Neural progenitor cell (in vitro differentiated cells): ENCODE results near the gene CYB561D1. TPM values are rescaled to one million over a fixed set of nuclear protein-coding genes. Genes with fewer than 3 reads are reported as not detected.

ENCODE experiments used
- DNase-seq: peaks from one replicate; pipeline ENCODE4 v3.0.0-alpha.2; 2016; ENCODE audit warnings: low spot score
- H2AFZ ChIP-seq: fragments of 200-600 bp; sonication (generic); replicated peaks from 2 replicates; pipeline ENCODE4 v1.6.1; 2016; ENCODE audit warnings: antibody characterized with exemption
- H3F3A ChIP-seq: fragments of 200-600 bp; sonication (generic); 2 replicates; pipeline ENCODE4 v1.6.1; 2016; ENCODE audit warnings: antibody characterized with exemption, low read depth
- H3K27ac ChIP-seq: fragments of 200-600 bp; sonication (generic); 2 replicates; pipeline ENCODE4 v1.5.1; 2016; ENCODE audit warnings: mild to moderate bottlenecking
- H3K27me3 ChIP-seq: fragments of 200-600 bp; sonication (generic); 2 replicates; pipeline ENCODE4 v1.6.1; 2016; ENCODE audit warnings: mild to moderate bottlenecking, moderate library complexity
- H3K36me3 ChIP-seq: fragments of 200-600 bp; sonication (generic); 2 replicates; pipeline ENCODE4 v1.5.1; 2016
- H3K4me1 ChIP-seq: fragments of 200-600 bp; sonication (generic); 2 replicates; pipeline ENCODE4 v1.6.1; 2016; ENCODE audit warnings: mixed run types
- H3K4me2 ChIP-seq: fragments of 200-600 bp; sonication (generic); 2 replicates; pipeline ENCODE4 v1.6.1; 2016
- H3K4me3 ChIP-seq: fragments of 200-600 bp; sonication (generic); 2 replicates; pipeline ENCODE4 v1.5.1; 2016
- H3K79me2 ChIP-seq: fragments of 200-600 bp; sonication (generic); 2 replicates; pipeline ENCODE4 v1.6.1; 2016; ENCODE audit warnings: low read depth
- H3K9ac ChIP-seq: fragments of 200-600 bp; sonication (generic); 2 replicates; pipeline ENCODE4 v1.6.1; 2016
- H3K9me3 ChIP-seq: fragments of 200-600 bp; sonication (generic); 2 replicates; pipeline ENCODE4 v1.5.1; 2016; ENCODE audit warnings: low read depth
- H4K20me1 ChIP-seq: fragments of 200-600 bp; sonication (generic); 2 replicates; pipeline ENCODE4 v1.6.1; 2016; ENCODE audit warnings: low read depth
- H3K27ac Mint-ChIP-seq: 3 replicates; pipeline ENCODE4 v1.8.0; 2021; ENCODE audit warnings: mixed read lengths
- H3K27me3 Mint-ChIP-seq: 2 replicates; pipeline ENCODE4 v1.8.0; 2022; ENCODE audit warnings: low read depth, mild to moderate bottlenecking, inconsistent platforms, moderate library complexity, mixed read lengths; ENCODE audit not compliant: insufficient read depth
- H3K36me3 Mint-ChIP-seq: 3 replicates; pipeline ENCODE4 v1.8.0; 2021; ENCODE audit warnings: mixed read lengths
- H3K4me1 Mint-ChIP-seq: 3 replicates; pipeline ENCODE4 v1.8.0; 2021; ENCODE audit warnings: mixed read lengths
- H3K4me3 Mint-ChIP-seq: 3 replicates; pipeline ENCODE4 v1.8.0; 2021; ENCODE audit warnings: mild to moderate bottlenecking, moderate library complexity, mixed read lengths
- H3K9me3 Mint-ChIP-seq: 3 replicates; pipeline ENCODE4 v1.8.0; 2020; ENCODE audit warnings: mixed read lengths
- CTCF ChIP-seq: fragments of 200-600 bp; sonication (generic); IDR thresholded peaks from 2 replicates; pipeline ENCODE4 v1.5.1; 2017; ENCODE audit warnings: antibody characterized with exemption, mild to moderate bottlenecking
- EZH2 ChIP-seq: fragments of 200-600 bp; sonication (generic); IDR thresholded peaks from 2 replicates; pipeline ENCODE4 v1.6.1; 2017; ENCODE audit warnings: antibody characterized with exemption, mild to moderate bottlenecking, moderate library complexity
- EZH2phosphoT487 ChIP-seq: fragments of 200-600 bp; sonication (generic); IDR thresholded peaks from 2 replicates; pipeline ENCODE4 v1.6.1; 2017; ENCODE audit warnings: antibody characterized with exemption
- total RNA-seq: library from RNA; depleted of rRNA; stranded (reverse); fragments of >200 nt; gene quantifications from 2 replicates; pipeline ENCODE4 v1.2.3, GENCODE V29; 2015; ENCODE audit warnings: low replicate concordance

CYB561D1 gene
- total RNA-seq, 1 donor from 2014 or later, result 4.3 TPM

- no peak for TF ChIP-seq CTCF
- TF ChIP-seq EZH2, result no peak
- no peak for TF ChIP-seq EZH2phosphoT487
- Mint-ChIP-seq H3K27ac (no peak overlapping the region), H3K4me1 (no peaks in the 10 kb centered on the region), H3K9me3 (no peaks in the 10 kb centered on the region), H3K4me3 (no peak overlapping the region), H3K36me3 (no peaks in the 10 kb centered on the region), H3K27me3 (peaks cover 24% of the 10 kb centered on the region)
- Histone ChIP-seq H3K4me1 (no peaks in the 10 kb centered on the region), H3F3A (no peaks in the 10 kb centered on the region), H3K4me3 (no peak overlapping the region), H3K9ac (no peak overlapping the region), H3K4me2 (no peak overlapping the region), H3K79me2 (no peaks in the 10 kb centered on the region), H2AFZ (no peak overlapping the region), H4K20me1 (no peaks in the 10 kb centered on the region), H3K27ac (no peak overlapping the region), H3K36me3 (no peaks in the 10 kb centered on the region), H3K27me3 (peaks cover 85% of the 10 kb centered on the region), H3K9me3 (no peaks in the 10 kb centered on the region)
- no peak for DNase-seq
Measured at GRCh38 chr1:109474697-109475096, 19.2 kb upstream of the CYB561D1 start.

- peaks cover 24% of the 10 kb centered on the region for H3K27me3 Mint-ChIP-seq
- no peak for DNase-seq
Measured at GRCh38 chr1:109475261-109475660, 18.6 kb upstream of the CYB561D1 start.

GRCh38 chr1:109476825-109477224, 17.1 kb upstream of the CYB561D1 start:
- H3K4me3 Mint-ChIP-seq, result no peak overlapping the region
- Histone ChIP-seq H3K27ac (no peak overlapping the region), H3K27me3 (peaks cover 85% of the 10 kb centered on the region), H3K4me3 (no peak overlapping the region), H3K4me2 (no peak overlapping the region), H3K4me1 (no peaks in the 10 kb centered on the region), H4K20me1 (no peaks in the 10 kb centered on the region), H2AFZ (no peak overlapping the region), H3F3A (no peaks in the 10 kb centered on the region), H3K9ac (no peak overlapping the region), H3K9me3 (no peaks in the 10 kb centered on the region), H3K36me3 (no peaks in the 10 kb centered on the region), H3K79me2 (no peaks in the 10 kb centered on the region)
- H3K4me1 Mint-ChIP-seq, result peaks cover 3% of the 10 kb centered on the region
- no peaks in the 10 kb centered on the region for H3K36me3 Mint-ChIP-seq
- H3K27ac Mint-ChIP-seq, result no peak overlapping the region
- TF ChIP-seq EZH2 (no peak), EZH2phosphoT487 (no peak), CTCF (no peak)
- no peaks in the 10 kb centered on the region for H3K9me3 Mint-ChIP-seq
- H3K27me3 Mint-ChIP-seq, result peaks cover 18% of the 10 kb centered on the region
- DNase-seq, result no peak

More at GRCh38 chr1:109475261-109475660, 18.6 kb upstream of the CYB561D1 start:
- Histone ChIP-seq H3K27ac (no peak overlapping the region), H3K4me2 (no peak overlapping the region), H3K4me3 (no peak overlapping the region), H3K9ac (no peak overlapping the region), H3K9me3 (no peaks in the 10 kb centered on the region), H3K27me3 (peaks cover 85% of the 10 kb centered on the region), H4K20me1 (no peaks in the 10 kb centered on the region), H3K4me1 (no peaks in the 10 kb centered on the region), H3K79me2 (no peaks in the 10 kb centered on the region), H3K36me3 (no peaks in the 10 kb centered on the region), H3F3A (no peaks in the 10 kb centered on the region), H2AFZ (no peak overlapping the region)
- no peak for TF ChIP-seq CTCF
- TF ChIP-seq EZH2phosphoT487, result no peak
- no peak for TF ChIP-seq EZH2
- no peak overlapping the region for H3K27ac Mint-ChIP-seq
- H3K36me3 Mint-ChIP-seq, result no peaks in the 10 kb centered on the region
- no peak overlapping the region for H3K4me3 Mint-ChIP-seq
- no peaks in the 10 kb centered on the region for H3K9me3 Mint-ChIP-seq
- no peaks in the 10 kb centered on the region for H3K4me1 Mint-ChIP-seq
